NCI-H2107 (cell line): Measurements from ENCODE around the gene BMP6.

Experiments
- DNase-seq: peaks from one replicate; lab custom pipeline; 2025; lab: John Stamatoyannopoulos, UW

The BMP6 gene

DNA sequence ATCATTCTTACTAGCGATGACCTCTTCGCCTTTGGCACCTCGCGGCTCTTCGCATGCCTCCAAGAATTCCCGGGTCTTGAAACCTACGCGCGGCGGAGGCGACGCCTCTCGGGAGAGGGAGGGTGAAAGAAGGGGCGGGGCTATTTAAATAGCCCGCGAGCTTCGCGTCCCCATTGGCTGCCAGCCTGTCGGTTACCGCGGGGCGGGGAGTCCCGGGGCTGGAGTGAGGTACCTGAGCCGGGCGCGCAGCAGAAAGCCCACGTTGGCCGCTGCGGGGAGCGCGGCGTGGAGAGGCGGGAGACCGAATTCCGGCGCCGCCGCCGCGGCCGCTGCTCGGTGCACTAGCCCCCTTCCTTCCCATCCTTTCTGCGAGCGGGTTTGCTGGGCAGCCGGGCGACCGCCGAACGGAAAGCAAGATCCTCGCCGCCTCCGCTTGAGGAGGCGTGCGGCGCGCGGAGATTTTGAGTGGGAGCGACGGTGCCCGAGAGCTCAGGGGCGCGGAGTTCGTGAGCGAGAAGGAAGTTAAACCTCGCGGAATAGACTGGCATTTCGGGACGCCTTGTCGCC is at the start of gene BMP6:
BMP6 (plus strand) TSS at position 251 of the 567 bp plus-strand sequence. CDS start 857 bp downstream, outside the sequence.
- no peak for DNase-seq

DNA sequence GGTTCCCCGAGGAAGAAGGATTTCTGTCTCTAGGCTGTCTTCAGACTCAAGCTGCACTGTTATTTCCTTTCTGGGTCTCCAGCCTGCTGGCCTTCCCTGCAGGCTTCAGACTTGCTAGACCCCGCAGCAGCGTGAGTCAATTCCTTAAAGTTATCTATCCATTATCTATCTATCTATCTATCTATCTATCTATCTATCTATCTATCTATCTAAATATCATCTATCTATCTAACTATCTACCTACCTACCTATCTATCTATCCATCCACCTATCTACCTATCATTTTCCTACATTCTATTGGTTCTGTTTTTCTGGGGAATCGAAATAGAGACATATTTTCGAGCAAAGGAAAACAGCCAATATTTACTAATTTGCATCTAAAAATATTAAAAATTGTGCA is 48.7 kb upstream of the BMP6 start:
- DNase-seq, result no peak

DNA sequence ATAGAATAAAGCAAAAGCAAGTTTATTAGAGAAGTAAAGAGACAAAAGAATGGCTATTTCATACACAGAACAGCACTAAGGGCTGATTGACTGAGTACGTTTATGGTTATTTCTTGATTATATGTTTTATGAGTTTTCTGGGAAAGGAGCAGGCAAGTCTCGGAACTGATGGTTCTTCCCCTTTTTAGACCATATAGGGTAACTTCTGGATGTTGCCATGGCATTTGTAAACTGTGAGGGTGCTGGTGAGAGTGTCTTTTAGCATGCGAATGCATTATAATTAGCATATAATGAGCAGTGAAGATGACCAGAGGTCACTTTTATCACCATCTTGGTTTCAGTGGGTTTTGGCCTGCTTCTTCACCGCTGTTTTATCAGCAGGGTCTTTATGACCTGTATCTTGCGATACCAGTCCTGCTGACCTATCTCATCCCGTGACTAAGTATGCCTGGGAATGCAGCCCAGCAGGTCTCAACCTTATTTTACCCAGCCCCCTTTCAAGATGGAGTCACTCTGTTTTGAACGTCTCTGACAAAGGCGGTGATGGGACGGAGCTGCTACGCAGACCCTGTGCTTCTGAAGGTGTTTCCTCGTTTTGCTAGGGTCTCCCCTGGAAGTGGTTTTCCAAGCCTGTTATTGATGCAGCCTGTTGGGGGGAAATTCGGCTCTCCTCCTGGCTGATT is 45.4 kb upstream of the BMP6 start:
- no peak for DNase-seq

DNA sequence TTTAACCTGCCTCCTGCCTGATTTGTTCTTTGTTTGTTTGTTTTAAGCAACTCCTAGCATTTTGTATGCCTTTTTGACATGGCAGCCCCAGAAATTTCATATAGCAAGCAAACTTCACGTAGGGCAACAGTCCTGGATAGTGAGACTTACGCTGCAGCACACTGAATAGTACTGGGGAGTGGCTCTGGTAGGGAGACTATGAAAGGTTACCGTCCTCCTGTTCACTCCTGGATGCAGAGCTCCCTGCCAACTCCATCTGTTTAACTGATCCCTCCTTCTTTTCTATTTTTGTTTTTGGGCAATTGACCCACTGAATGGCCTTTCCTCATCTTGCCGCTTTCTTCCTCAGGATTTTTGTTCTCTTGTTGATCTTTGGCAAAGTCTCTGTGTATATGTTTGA is 44.5 kb upstream of the BMP6 start:
- no peak for DNase-seq

DNA sequence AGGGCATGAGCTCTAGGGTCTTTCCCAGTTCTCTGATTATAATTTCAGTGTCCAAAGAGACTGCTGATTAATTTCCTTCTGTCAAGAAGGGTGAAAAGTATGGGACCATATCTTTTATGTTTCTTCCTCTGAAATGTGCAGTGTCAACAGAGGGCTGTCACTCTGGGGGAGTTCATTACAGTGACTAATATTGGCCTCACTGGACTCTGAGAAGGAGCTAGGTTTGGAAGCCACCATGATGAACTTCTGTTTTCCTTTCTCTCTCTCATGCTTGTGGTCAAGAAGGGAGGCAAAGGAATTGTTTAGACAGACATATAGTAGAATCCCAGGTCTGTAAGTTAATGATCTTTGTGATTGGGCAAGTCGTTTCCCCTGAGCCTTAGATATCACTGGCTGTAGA is 41.8 kb upstream of the BMP6 start:
- DNase-seq, result no peak

DNA sequence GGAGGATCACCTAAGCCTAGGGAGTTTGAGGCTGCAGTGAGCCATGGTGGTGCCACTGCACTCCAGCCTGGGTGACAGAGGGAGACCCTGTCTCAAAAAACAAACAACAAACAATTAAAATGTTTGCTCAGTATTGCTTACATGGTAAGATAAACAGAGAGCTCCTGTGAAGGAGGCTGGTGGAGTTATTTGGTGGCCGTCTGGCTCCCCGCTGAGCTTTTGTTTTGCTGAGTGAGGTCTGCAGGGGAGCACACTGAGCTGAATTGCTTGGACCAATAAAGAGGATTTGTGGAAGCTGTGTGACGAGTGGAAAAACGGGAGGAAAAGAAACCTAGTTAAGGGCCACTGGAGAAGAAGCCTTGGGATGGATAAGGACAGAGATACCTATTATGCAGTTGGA is 41.1 kb upstream of the BMP6 start:
- no peak for DNase-seq

DNA sequence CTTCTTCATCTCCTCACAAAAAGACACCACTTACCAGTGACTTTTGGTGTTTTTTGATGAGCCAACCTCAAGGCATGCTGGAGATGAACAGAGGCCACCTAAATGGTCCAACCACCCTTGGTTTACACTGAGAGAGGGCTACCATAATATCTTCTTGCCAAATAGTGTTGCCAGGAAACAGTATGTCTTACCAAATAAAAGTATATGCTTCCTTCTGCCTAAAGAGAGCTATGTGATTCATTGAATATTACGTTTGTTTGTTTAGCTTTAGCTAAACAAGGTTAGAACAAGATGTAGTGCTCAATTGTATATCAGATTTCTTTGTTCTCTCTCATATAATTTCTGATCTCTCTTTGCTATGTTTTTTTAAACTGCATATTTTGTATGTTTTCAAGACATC is 40.6 kb upstream of the BMP6 start:
- no peak for DNase-seq

DNA sequence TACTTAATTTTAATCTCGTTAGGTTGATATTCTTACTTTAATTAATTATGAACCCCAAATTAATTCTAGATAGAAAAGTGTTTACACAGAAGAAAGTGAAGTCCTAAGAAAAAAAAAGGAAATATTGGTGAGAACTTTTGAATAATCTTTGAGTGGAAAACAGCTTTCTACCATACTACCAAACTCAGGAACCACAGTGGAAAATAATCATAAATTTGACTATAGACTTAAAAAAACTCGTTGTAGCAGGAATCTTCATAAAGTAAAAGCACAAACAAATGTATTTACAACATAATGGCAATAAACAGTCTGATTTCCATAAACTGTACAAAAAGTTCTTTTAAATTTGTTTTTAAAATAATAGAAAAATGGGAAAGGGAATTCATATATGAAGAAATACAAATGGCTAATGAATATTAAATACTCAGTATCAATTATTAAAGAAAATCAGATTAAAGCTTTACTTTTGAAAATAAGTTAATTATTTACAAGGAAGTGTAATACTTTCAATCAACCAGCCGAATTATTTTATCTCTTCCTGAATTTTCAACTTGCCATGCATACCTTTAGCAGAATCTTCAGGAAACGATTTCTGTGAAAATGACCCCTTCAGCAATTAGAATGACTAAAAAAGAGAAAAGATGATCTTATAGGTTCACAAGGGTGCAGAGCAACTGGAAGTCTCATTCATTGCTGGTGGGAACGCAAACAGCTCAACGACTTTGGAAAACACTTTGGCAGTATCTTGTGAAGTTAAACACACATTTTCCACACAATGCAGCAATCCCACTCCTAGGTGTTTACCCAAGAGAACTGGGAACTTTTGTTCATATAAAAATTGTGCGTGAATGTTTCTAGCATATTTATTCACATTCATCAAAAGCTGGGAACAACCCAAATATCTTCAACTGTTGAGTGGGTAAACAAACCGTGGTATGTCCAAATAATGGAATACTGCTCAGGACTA is 38.5 kb upstream of the BMP6 start:
- DNase-seq, result no peak

DNA sequence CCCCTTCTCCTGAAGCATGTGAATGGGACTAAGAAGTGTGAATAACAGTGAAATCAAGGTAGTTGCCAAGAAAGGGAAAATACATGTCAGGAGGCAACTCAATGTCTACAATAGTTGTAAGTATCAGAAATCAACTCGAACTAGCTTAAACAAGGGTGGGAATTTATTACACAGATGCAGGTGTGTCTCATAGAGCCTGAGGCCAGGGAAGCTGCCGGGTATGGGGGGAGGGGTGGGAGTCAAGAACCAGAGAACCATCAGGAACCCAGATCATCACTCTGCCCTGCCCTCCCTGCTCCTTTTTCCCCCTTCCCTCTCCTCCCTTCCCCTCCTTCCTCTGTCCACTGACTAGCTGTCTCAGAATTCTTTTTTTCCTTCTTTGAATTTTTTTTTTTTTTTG is 34.9 kb upstream of the BMP6 start:
- DNase-seq, result no peak

DNA sequence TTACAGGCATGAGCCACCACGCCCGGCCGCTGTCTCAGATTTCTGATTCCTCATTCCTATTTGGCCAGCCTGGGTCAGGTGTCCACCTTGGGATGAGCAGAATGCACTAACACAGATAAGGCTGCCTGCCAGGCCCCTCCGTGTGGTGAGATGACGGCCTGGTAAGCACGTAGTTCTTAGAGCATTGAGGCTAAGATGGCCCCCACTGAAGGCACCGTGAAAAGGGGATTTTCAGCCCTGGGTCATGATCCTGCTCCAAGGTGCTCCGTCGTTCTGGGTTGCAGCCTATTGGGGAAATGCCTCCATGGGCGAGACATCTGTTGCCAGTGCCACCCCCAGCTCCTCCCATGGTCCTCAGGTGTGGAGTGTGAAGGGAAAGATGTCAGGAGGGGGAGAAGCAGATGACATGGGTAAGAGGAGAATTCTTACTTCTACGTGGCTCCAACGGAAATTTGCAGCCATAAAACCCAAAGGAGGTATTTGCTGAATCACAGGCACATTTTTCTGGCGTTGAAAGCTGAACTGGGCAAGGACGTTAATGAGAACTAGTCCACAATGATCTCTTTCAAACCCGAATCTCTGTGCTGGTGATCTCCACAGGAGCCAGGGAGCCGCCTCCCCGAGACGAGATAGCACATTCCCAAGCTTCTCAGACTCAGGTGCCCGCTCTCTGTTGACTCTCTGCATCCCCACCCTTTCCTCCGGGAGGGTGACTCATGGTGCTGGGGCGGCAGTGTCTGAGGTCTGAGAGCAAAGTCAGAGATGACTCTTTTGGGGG is 34.0 kb upstream of the BMP6 start:
- no peak for DNase-seq

DNA sequence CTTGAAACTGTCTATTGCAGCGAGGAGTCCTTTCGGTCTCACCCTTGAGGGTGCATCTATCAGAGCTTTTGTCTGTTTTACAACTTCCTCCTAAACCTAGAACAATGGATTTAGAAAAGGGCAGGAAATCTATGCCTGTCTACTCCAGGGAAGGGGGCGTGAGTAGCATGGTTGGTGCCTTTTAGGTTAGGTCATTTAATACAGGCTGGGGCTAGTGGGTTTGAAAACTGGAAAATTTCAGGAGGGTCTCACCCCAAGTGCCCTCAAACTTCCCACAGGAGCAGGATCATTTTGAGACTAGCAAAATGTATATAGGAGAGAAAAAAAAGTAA is 33.5 kb upstream of the BMP6 start:
- DNase-seq, result no peak

DNA sequence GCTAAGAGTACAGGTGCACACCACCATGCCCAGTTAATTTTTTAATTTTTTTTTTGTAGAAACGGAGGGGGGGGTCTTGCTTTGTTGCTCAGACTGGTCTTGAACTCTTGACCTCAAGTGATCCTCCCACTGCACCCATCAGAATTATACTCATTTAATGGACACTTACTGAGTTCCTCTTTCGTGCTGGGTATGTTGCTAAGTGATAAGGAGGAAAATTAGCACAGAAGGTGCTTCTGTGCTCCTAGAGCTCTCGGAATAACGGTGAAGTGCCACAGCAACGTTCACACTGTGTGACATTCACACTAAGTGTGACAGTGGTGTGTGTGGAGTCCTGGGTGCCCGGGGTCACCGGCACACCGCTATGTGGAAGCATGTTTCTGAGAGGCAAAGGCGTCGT is 32.1 kb upstream of the BMP6 start:
- no peak for DNase-seq

DNA sequence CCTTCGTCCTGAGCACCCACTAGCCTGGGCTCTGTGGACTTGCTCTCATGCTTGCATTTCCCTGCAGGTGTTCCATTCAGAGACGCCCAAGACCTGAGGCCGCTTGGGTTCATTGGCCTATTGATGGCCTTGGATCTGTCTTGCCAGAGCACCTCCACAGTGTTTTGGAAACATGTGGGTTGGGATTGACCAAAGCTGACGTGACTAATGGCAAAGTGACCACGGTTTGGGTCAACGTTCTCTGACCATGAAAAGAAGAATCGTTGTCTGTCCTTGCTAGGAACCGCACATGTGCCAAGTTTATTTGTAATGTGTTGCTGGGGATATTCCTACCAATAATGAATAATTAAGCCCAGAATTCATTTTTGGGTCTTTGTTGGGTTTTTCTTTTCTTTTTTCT is 29.8 kb upstream of the BMP6 start:
- DNase-seq, result no peak

DNA sequence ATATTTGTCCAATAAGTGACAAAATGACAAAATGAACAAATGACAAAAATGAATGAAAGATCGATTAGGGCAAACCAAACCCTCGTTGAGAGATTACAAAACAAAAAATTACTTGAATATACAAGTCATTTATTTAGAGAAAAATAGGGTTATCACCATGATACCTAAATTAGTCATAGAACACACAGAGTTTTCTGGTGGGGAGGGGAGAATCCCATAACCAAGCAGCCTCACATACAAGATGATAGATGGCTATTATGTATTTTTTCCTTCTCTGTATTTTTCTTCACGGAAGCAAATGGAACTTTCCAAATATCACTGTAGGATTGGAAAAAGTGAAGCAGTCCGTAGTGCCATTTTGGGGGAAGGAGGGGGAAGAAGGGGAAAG is 28.5 kb upstream of the BMP6 start:
- DNase-seq, result no peak

DNA sequence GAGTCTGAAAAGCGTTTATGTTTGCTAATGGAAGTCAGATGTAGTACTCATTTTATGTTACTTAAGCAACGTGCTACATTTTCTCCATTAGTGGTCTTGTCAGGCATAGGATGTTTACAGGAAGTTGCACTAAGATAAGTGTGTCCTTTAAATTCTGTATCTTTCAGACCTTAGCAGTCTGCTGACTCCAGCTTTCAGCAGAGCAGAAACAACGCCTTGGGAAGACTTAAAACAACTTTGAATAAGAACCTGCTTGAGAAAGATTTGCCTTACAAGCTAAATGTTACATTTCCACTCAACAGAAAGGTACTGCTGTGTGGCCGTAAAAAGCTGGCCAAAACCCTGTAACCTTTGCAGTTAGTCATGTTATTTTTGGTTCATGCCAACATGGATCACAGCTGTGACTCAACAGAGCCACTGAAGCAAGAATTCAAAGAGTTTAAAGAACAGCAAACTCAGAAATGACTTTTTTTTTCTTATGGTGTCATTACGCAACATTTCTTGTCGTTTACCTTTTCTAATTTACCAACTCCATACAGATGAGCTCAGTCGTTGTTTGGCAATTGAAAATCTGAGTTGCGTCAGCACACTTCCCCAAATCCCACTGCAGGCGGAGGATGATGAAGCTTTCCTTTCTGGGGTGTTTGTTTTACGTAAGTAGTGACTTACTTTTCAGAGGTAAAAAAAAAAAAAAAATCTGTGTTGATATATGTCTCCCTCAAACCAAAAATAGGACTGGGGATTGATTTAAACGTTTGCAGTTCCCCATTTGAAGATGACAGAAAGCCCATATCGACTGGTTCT is 27.9 kb upstream of the BMP6 start:
- DNase-seq, result no peak

DNA sequence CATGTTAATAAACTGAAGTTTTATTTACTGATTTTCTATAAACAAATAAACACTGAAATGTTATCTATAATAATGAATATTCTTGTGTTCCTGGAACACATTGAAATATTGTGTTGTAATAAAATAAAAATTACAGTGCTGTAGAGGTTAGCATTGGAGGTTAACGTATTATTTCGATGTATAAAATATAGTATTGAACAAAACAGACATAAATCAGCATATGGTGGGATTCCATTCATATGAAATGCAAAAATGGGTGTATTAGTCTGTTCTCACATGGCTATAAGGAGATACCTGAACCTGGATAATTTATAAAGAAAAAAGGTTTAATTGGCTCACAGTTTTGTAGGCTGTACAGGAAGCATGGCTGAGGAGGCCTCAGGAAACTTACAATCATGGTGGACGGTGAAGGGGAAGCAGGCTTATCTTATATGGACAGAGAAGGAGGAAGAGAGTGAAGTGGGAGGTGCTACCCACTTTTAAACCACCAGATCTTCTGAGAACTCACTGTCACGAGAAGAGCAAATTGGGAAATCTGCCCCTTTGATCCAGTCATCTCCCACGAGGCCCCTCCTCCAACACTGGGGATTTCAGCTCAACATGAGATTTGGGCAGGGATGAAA is 24.6 kb upstream of the BMP6 start:
- no peak for DNase-seq

DNA sequence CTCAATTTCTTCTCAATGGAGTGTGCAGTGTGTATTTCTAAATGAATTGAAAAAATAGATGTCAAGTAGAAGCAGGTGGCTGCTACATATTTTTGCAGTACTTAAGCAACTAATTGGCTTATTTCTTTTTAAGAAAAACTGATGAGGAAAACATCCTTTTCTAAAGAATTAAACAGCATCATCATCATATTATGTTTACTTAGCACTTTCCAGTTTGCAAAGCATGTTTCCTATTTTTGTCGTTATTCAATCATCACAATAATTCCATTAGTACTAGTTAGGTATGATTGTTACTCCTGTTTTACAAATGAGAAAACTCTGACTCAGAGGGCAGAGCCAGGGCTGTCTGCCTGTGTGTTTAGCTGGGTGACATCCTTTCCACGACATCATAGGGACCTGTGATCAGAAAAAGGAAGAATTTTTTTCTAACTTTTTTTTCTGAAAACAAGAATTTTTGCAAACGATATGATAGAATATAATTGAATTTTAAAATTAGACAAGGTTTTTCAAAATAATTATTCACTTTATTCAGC is 22.7 kb upstream of the BMP6 start:
- DNase-seq, result no peak

DNA sequence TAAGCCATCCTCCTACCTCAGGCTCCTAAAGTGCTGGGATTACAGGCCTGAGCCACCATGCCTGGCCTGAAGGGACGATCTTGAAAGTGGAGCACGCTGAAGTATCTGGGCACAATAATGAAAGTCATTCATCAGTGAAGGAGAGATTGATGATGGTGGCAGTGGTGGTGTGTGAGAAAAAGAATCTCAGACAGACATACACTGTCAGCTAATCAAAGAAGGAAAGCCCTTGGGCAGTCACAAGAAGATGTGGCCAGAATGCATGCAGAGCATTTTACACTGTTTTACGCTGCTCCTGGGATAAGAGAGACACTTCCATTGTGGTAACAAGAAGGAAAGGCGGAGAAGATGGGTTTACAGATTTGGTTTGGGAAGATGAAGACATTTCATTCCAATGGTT is 20.4 kb upstream of the BMP6 start:
- no peak for DNase-seq

DNA sequence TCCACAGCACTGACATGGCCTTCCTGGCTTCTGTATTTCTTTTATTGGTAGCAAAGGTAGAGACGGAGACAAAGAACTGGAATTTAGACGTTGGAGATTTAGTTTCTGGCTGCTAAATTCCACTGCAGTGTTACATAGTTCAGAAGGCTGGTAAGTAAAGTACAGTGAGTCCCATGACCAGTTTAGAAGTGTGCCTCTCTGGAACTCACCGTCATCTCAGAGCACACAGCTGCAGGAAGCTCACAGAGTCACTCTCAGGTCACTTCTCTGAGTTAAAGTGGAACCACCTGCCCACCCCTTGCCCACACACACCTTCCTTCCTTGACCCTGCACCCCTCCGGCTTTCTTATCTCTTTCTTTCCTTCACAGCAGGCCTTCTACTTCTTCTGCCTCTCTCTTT is 19.6 kb upstream of the BMP6 start:
- DNase-seq, result no peak

DNA sequence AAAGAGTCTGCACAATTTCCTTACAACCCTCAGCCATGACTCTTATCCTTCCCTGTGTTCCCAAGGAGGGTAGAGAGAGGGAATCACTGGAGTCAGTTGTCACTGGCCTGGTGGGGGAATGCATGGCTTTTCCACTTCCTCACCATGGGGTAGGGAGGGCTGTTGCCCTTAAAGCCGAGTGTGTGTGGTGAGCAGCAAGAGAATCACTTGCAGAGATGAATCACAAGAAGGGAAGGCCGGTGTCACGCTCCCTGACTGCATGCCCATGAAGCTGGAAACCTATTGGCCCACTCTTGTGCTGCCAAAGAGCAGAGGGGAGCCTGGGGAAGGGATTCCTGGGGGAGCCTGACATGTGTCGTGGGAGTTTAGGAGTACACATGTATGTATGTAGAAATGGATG is 18.1 kb upstream of the BMP6 start:
- no peak for DNase-seq

DNA sequence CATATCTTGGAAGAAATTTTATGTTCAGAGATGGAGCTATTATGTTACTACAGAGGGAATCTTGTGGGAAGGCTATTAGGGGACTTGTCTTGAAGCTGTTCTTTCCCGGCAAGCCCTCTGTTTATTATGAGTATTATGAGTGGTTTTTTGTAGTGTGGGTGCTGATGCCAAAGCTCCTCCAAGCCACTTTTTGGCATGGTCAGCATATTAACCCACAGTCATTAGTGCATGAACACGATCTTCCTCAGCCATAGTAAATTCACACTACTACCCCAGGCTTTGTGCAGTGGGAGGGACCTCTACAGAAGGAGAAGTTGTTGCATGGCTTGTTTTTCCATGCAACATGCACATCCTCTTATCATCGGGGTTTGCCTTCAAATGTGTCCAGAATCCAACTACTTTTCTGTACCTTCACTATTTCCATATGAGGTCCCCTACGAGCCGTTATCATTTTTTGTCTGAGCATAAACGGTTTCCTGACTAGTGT is 6.5 kb upstream of the BMP6 start:
- DNase-seq, result no peak
